Activated effector memory CD4-positive, alpha-beta T cell treated with anti-CD3 and anti-CD28 coated beads, Interleukin-2, amount 50 U/mL, for 16 hours (primary cell): Measurements from ENCODE around the gene PREX1.

Experiments
- DNase-seq: peaks from one replicate; pipeline ENCODE4 v3.0.0-alpha.2; 2020

PREX1 gene

DNA sequence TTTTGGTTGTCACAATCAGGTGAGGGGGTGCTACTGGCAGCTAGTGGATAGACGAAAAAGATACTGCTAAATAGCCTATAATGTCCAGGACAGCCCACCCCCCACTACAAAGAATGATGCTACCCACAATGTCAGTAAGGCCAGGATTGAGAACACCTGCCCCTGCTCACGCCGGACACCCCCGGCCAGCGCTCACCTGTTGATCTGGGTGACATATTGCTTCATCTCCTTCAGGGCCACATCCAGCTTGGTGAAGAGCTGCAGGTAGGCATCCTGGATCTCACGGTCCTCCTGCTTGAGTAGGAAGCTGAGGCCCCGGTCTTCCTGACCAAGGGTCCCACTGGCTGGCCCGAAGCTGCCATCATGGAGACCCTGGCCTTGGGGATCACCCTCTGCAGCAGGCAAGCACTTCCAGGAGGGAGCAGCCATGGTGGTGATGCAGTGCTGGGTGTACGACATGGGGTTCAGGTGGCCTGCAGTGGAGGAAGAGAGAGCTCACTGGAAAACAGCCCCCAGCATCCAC is 178.6 kb downstream of the PREX1 start:
- no peak for DNase-seq

DNA sequence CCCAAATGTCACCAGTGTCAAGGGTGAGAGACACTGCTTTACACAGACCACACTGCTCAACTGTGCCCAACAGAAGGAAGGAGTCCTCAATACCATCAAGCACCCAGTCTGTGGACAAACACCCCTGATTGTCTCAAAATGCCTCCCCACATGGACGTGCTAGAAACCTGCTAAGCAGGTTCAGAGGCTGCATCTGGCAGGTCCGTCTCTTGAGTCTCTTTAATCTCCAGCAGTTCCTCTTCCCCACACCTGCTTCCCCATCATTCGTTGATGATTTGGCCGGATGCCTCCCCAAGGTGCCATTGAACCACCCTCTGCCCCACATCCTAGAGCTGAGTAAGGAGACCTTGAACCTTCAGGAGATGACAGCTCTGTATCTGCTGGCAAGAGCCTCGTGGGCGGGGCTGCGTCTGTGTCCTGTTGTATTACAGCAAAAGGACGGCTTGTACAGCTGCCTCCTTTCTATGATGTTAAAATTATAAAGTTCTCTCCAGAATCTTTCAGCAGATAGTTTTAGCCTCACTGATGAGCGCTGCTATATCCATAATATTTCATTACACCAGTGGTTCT is 179.2 kb downstream of the PREX1 start:
- no peak for DNase-seq

DNA sequence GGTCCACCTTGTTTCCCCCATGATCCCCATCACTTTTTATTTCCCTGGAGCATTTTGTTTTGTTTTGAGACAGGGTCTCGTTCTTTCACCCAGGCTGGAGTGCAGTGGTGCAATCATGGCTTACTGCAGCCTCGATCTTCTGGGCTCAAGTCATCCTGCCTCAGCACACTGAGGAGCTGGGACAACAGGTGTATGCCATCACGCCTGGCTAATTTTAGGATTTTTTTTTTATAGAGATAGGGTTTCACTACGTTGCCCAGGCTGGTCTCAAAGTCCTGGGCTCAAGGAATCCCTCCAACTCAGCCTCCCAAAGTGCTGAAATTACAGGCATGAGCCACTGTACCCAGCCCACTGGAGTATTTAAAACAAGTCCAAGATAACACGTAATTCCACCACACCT is 179.9 kb downstream of the PREX1 start:
- no peak for DNase-seq

DNA sequence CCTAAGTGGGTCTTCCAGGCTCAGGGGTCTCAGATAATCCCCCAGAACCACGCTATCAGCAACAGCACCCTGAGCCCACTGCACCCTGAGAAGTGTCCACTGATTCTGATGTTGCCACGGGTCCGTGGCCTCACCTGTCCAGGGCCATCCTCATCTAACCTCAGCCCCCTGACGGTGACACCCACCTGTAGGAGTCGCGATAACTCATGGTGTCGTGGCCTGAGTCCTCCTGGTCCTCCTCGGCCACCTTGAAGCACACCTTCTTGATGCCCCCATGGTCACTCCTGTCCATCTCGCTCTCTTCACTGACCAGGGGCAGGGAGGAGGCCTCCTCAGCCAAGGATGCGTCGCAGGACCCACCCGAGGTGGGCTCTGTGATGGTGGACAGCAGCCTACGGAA is 182.1 kb downstream of the PREX1 start:
- DNase-seq: no peak

DNA sequence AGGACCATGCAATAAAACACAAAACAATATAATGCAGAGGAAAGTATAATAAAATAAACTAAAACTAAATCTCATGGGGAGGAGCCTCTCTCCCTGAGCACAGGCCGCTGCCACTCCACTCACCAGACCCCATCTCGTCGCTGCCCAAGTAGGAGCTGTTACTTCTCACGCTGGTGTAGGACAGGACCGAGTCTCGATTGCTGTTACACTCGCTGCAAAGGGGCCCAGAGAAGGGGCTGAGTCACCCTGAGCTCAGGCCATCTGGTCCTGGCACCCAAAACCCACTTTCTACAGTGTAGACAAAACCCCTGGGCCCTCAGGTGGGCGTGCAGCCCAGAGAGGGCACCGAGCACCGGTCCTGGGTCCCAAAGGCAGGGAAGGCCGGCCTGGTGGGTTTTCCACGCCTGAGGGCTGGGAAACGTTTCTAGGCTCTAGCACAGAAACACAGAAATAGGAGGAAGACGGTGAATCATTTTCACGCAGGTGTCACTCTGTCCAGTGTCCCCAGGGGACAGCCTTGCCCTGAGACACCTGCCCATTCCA is 183.4 kb downstream of the PREX1 start:
- DNase-seq: no peak

DNA sequence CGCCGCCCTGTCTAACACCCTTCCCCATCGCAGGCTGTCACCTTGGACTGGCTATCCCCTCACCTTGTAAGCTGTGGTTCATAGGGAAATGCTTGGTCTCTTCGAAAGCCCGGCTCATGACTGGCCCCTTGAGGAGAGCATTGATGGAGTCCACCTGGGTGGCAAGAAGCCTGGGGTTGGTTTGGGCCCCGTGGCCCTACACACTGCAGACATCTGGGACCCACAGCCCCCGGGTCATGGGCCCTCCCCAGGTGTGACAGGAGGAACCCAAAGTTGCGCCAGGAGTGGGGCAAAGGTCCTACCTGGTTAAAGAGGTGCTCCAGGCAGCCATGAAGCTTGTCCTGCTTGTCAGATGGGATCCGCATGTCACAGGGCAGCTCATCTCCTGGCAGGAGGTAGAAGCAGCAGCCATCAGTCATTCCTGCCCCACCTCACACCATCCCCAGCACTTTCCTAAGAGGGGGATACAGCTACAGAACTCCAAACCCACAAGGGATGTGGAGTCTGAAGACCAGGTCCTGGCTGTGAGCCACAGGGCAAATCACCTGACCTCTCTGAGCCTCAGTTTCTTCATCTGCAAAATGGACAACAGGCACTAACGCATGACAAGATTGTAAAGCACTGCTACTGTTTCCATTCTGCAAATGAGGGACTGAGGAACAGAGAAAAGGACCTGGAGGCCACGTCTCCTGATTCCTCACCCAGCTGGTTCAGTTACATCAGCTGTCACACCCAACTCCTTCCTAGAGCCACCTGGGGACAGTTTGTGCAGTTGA is 185.5 kb downstream of the PREX1 start:
- no peak for DNase-seq

DNA sequence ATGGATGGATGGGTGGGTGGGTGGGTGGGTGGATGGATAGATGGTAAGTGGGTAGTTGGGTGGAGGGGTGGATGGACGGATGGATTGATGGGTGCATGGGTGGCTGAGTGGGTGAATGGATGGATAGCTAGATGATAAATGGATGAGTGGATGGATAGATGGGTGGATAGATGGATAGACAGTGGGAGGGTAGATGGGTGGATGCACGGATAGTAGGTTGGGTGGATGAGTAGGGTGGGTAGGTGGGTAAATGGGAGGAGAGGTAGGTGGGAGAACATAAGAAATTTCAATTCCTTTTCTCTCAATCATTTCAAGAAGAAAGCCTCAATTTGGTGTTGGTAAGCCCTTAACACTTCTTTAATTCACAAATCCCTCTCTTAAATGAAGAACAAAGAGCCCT is 186.9 kb downstream of the PREX1 start:
- DNase-seq: no peak

DNA sequence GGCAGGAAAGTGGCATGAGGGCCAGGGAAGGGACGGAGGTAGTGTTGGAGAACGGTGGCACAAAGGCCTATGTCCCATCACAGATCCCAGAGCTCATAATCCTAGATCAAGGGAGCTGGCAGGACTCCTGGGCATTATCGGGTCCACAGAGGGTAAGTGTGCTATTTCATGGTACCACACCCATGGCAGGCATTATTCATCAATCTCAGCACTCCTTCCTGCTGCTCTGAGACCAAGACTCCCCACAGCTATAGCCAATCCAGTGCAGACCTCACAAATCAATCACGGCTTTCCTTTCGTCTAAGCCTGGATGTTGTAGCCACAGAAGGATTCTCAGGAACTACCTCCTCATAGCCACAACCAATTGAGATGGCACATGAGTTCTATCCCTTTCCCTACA is 187.9 kb downstream of the PREX1 start:
- no peak for DNase-seq

DNA sequence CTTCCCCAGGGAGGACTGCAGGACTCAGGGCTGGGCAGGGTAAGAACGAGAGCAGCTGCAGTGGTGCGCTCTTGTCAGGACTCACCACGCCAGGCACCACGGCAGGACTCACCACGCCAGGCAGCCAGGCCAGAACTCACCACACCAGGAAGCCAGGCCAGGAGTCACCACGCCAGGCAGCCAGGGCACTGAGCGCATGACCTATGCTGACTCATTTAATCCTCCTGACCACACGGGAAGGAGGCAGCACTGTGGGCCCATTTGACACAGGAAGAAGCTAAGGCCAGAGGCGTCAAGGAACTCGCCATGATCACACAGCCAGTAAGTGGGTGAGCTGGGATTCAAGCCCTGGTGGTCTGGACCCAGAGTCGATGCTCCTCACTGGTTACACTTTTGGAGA is 189.3 kb downstream of the PREX1 start:
- no peak for DNase-seq

DNA sequence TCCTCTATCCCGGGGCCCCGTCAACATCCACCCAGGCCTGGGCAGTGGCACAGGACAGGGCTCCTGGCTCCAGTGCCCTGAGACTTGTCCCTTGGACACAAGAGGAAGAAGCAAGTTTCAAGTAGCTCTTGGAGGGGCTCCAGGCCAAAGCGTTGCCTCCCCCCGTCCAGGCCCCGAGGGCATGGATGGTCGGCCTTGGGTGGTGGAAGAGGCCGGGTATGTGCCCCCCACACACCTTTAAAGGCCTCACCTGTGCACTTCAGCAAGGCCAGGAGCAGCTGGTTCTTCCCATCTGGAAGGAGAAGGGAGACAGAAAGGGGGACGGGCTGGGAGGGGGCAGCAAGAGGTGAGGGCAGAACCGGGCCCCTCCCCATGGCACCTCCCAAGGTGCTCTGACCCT is 190.3 kb downstream of the PREX1 start:
- DNase-seq: no peak

DNA sequence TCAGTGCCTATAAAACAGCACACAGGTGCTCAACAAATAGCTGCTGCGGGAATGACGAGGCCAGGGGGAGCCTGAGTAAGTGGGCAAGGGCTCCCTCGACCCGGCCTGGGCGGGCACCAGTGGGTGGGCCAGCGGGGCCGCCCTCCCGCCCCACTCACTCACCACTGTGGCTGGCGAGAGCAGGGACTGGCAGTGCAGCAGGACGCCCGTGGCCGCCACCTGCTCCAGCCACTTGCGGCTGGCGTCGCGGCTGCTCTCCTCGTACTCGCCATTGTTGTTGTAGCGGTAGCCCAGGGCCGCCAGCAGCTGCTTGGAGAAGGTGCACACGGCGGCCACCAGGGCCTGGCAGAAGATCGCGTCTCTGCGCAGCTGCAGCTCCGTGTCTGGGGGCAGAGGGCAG is 191.5 kb downstream of the PREX1 start:
- DNase-seq: no peak

DNA sequence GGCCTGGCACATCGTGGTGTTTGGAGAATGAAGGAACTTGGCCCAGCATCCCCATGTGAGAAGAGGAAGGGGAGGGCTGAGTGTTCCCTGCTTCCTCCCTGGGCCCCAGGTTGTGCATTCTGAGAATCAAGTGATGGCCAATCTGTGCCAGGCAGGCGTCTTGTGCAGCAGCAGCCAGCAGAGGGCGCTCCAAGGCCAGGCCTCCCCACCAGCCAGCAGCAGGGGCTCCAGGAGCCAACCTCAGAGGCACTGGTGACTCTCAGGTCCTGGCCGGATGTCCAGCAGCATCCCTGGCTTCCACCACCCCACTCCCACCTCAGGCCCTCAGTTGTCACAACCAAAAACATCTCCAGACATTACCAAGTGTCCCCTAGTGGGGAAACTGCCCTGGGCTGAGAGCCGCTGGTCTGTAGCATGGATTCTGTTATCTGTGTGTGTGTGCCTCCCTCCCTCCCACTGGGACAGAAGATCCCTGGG is 192.0 kb downstream of the PREX1 start:
- DNase-seq: peak; percentile 89

DNA sequence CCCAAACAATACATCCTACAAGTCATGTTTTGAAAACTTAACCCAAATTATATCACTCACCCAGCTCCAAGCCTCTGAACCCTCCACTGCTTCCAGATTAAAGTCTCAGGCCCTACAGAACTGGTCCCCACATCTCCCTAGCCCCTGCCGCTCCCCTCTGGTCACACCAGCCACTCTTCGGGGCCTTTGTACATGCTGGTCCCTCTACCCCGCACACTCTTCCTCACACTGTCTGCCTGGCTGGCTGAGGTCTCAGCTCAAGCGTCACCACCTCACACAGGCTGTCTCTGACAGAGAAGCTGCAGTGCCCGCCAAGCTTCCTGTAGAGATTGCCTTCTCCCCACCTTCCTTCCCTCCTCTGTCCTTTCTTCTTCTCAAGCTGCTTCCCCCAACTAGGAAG is 192.4 kb downstream of the PREX1 start:
- DNase-seq: no peak

DNA sequence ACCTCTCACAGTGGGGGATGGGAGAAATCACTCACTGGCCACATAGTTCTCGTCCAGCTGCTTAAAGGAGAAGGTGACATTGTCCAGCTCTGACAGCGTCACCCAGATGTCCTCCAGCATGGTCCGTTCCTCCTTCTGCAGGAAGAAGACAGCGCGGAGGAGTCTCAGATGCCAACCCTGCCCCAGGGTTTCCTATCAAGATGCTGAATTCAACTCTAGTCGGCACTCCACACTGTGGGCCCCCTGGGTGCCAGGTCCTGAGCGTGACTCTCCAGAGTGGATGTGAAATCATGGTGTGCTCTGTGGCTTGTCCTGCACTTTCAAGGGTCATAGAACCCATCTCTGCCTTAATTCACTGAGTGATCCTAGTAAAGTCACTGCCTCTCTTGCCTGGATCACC is 193.2 kb downstream of the PREX1 start:
- no peak for DNase-seq

DNA sequence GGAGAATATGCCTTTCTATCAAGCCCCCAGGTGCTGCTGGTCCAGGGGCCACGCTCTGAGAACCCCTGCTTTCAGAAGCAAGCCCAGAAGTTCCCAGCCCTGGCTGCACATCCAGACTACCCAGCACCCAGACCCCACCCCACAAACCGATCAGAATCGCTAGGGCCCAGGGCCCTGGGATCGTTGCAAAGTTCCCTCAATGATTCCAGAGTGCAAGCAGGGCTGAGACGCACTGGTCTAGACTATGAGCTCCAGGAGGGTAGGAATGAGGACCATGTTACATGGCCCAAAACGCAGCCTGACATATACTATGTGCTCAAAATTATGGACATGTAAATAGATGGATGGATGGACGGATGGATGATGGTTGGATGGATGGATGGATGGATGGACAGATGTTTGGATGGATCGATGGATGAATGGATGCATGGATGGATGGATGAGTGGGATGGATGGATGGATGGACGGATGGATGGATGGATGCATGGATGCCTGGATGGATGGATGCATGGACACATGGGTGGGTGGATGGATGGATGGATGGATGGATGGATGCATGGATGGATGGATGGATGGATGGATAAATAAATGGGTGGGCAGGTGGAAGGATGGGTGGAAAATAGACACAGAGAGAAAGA is 194.1 kb downstream of the PREX1 start:
- DNase-seq: no peak

DNA sequence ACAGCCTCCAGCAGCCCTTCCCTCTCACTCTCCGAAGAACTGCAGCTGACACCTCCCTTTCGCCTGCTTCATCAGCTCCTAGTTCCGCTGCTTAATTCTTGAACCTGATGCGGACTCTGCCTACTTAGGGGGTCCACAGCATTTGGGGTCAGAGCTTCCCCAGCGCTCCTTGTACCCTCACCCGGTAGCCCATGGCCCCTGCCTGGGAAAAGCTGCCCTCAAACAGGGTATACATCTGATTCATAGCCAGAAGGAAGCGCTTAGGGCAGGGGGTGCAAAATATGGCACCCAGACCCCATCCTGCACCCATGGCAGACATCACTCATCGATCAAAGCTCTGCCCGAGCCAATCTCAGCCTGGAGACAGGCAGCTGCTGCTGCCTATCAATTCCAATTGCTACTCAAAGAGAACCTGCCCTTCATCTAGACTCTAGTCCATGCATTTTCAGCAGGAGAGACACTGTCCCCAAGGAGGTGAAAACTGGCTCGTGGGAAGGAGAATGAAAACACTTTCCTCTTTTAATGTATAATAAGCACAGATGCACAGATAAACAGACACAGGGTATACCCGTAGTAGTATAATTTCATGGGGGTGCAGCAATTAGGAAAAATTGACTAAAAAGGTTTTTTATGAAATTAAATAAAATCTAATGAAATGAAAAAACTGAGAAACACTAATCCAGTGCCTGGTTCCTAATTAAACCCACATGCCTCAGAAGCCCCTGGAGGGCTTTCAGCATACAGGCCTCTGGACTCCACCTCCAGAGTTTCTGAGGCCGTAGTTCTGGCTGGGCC is 194.8 kb downstream of the PREX1 start:
- no peak for DNase-seq

DNA sequence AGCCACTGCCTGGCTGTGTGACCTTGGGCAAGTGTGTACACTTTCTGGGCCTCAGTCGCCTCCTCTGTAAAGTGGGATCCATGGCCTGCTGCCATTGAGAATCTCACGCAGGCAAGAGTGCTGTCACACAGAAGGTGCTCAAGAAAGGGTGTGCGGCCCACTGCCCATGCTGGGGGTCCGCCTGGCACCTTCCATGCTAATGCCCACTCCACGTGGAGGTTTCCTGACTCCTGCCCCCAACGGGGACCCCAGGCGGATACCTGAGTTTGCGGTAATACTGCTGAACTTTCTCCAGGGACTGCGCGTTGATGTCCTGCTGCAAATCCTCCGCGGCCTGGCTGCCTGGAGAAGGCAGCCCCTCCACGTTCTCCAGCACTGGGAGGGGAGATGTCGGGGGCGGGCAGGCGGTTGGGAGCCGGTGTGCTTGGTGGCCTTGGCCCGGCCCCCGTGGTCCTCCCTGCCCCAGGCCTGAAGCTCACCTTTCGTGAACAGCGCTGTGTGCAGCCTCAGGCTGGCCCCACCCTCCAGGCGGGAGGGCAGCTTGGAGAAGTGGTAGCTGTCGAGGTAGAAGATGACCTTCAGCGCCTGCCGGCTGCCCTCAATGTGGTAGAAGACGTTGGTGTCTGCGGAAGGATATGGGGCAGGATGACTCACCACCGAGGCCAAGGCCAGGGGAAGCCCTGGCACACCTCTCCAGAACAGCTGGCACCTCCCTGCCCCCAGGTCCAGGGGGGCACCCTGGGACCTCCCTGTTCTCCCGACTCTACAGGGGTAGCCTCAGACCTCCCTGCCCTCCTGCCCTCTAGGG is 195.6 kb downstream of the PREX1 start:
- no peak for DNase-seq

DNA sequence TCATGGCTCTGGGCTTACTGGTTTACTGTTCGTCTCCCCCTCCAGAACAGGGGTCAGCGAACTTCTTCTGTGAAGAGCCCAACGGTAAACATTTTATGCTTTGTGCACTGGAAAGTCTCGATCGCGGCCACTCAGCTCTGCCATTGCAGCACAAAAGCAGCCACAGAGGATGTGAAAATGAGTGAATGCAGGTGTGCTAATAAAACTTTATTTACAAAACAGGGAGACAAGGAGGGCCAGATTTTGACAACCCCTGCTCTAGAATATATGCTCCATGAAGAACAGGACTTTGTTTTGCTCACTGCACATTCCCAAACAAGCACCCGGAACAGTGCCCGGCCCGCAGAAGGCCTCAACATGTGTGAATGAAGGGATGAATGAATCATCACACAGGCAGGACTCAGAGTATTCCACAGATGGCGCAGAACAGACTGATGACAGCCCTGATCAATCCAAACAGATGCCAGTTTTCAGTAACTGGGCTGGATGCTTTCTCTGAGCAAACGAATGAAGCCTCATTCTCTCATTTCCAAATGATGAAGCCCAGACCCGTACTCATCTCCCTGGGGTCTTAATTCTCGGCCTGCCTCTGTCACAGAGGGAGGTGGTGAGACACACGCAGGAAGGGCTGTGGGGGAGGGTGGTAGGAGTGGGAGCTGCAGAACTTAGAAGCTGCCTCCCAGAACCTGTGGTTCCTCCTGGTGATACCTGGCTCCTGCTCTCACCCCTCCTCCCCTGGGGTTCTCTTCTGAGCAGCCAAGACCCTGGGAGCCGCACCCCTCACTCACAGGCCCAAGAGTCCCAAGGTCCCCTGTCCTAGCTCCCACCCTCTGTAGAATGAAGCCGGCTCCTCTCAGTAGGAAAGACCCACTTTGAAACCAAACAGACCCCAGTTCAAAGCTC is 196.4 kb downstream of the PREX1 start:
- no peak for DNase-seq

DNA sequence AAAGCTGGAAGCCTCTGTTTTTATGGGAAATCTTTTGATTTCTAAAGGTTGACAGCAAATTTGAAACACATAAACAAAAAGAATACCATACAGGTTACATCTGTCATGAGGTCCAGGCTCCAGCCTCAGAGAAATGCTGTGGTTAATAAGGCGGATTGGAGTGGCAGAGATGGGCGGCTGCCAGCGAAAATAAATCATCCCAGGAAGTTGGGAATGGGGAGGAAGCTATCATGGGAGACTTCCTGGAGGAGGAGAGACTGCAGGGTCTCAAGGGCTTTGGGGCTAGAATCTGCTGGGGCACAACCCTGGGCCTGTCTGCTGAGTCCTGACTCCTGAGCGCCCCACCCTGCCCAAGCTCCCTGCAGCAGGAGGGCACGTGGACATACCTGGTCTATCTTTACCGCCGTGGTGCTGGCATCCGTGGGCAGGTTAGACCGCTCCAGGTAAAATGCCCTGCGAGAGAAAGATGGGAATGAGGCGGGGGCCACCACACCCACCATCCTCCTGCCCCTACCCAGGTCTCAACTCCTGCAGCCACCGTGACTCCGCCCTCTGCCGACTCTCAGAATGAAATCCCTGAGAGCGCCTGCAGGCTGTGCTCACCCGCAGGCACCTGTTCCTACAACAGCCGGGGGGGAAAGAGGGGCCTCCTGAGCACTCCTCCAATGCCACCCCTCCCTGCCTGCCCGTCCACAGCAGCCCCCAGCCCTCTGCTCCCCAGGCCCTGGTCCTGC is 197.3 kb downstream of the PREX1 start:
- DNase-seq: no peak

DNA sequence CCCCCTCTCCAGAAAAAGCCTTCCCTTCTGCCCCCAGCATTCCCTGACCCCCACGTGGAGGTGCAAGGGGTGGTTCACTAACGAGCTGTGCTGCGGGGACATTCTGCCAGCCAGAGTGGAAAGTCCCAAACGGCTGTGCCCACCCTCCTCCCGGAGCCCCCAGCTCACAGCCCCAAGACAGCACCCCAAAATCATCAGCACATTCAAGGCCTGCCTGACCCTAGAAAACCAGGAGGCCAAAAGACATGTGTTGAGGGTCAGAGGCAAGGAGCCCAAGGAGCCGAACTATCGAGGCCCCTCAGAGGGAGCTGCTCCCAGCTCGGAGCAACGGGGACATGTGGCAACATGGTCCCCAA is 197.9 kb downstream of the PREX1 start:
- DNase-seq: no peak
